ENCODE data around the gene PVALEF. TPM values are rescaled to one million over a fixed set of nuclear protein-coding genes. Genes with fewer than 3 reads are reported as not detected.
A peak's percentile ranks its signal among the peaks of the same experiment; 100 is the strongest.

PVALEF gene
- total and polyA plus RNA-seq, 2 donors (not counting 1 experiment from before 2014, with no cell fraction given): not detected

- H3K4me2 ChIP-seq (ENCODE audit: extremely low read depth, insufficient read depth, low read length): peak overlapping the region; percentile 80
Observed at GRCh38 chr17:81119223-81120148, 45.8 kb upstream of the PVALEF start.

GRCh38 chr17:81120149-81120484, 45.2 kb upstream of the PVALEF start:
- no peaks in the 10 kb centered on the region for H3K27me3 ChIP-seq (ENCODE audit: control insufficient read depth, insufficient read depth, low read length)
- no peak overlapping the region for H3K4me3 ChIP-seq (replicated peaks in 1 of 4; ENCODE audit: control extremely low read depth in 1 of 4, insufficient read depth in 1 of 4, low read depth in 3 of 4, low read length in 4 of 4)
- H3K27ac ChIP-seq (ENCODE audit: insufficient read depth, low read length): no peak overlapping the region
- H3K4me1 ChIP-seq (ENCODE audit: control insufficient read depth, extremely low read depth, insufficient read depth, low read length): no peaks in the 10 kb centered on the region
- no peak overlapping the region for H3K9ac ChIP-seq (ENCODE audit: insufficient read depth, low read length)
- no peaks in the 10 kb centered on the region for H3K79me2 ChIP-seq (ENCODE audit: control insufficient read depth, insufficient read depth, low read length)
- no peak for DNase-seq (ENCODE audit: low read depth in 2 of 2)
- H3K36me3 ChIP-seq (ENCODE audit: control insufficient read depth, insufficient read depth, low read length): no peaks in the 10 kb centered on the region
- no peak overlapping the region for H2AFZ ChIP-seq (ENCODE audit: low read length)
- H4K20me1 ChIP-seq (ENCODE audit: control insufficient read depth, extremely low read depth, insufficient read depth, low read length): no peaks in the 10 kb centered on the region
- no peaks in the 10 kb centered on the region for H3K9me3 ChIP-seq (ENCODE audit: control insufficient read depth, insufficient read depth, low read depth, low read length)
- no peak for TF ChIP-seq EZH2 (IDR thresholded peaks at IDR 0.05; ENCODE audit: low read length, missing control alignments)
- no peak for TF ChIP-seq CTCF (conservative IDR thresholded peaks at IDR 0.05 in 1 of 2, IDR thresholded peaks at IDR 0.05 in 1 of 2; ENCODE audit: low read depth in 1 of 2, low read length in 2 of 2)
- no peak overlapping the region for H3K4me2 ChIP-seq (ENCODE audit: extremely low read depth, insufficient read depth, low read length)

More at GRCh38 chr17:81119223-81120148, 45.8 kb upstream of the PVALEF start:
- Histone ChIP-seq H4K20me1 (ENCODE audit: control insufficient read depth, extremely low read depth, insufficient read depth, low read length) (no peaks in the 10 kb centered on the region), H3K36me3 (ENCODE audit: control insufficient read depth, insufficient read depth, low read length) (no peaks in the 10 kb centered on the region), H3K4me3 (replicated peaks in 1 of 4; ENCODE audit: control extremely low read depth in 1 of 4, insufficient read depth in 1 of 4, low read depth in 3 of 4, low read length in 4 of 4) (peak overlapping the region; percentile 19 to 50 (median 44)), H3K9ac (ENCODE audit: insufficient read depth, low read length) (peak overlapping the region; percentile 59), H3K79me2 (ENCODE audit: control insufficient read depth, insufficient read depth, low read length) (no peaks in the 10 kb centered on the region), H3K27ac (ENCODE audit: insufficient read depth, low read length) (peak overlapping the region; percentile 47), H3K27me3 (ENCODE audit: control insufficient read depth, insufficient read depth, low read length) (no peaks in the 10 kb centered on the region), H3K4me1 (ENCODE audit: control insufficient read depth, extremely low read depth, insufficient read depth, low read length) (no peaks in the 10 kb centered on the region), H3K9me3 (ENCODE audit: control insufficient read depth, insufficient read depth, low read depth, low read length) (no peaks in the 10 kb centered on the region), H2AFZ (ENCODE audit: low read length) (peak overlapping the region; percentile 44)
- peak; percentile 92 to 96 for DNase-seq (ENCODE audit: low read depth in 2 of 2)
- TF ChIP-seq EZH2 (IDR thresholded peaks at IDR 0.05; ENCODE audit: low read length, missing control alignments): no peak
- no peak for TF ChIP-seq CTCF (conservative IDR thresholded peaks at IDR 0.05 in 1 of 2, IDR thresholded peaks at IDR 0.05 in 1 of 2; ENCODE audit: low read depth in 1 of 2, low read length in 2 of 2)

GRCh38 chr17:81120695-81121621, 44.3 kb upstream of the PVALEF start:
- Histone ChIP-seq H3K4me1 (ENCODE audit: control insufficient read depth, extremely low read depth, insufficient read depth, low read length) (no peaks in the 10 kb centered on the region), H2AFZ (ENCODE audit: low read length) (no peak overlapping the region), H4K20me1 (ENCODE audit: control insufficient read depth, extremely low read depth, insufficient read depth, low read length) (no peaks in the 10 kb centered on the region), H3K27me3 (ENCODE audit: control insufficient read depth, insufficient read depth, low read length) (no peaks in the 10 kb centered on the region), H3K4me3 (replicated peaks in 1 of 4; ENCODE audit: control extremely low read depth in 1 of 4, insufficient read depth in 1 of 4, low read depth in 3 of 4, low read length in 4 of 4) (no peak overlapping the region), H3K9ac (ENCODE audit: insufficient read depth, low read length) (no peak overlapping the region), H3K4me2 (ENCODE audit: extremely low read depth, insufficient read depth, low read length) (no peak overlapping the region), H3K9me3 (ENCODE audit: control insufficient read depth, insufficient read depth, low read depth, low read length) (no peaks in the 10 kb centered on the region), H3K27ac (ENCODE audit: insufficient read depth, low read length) (no peak overlapping the region), H3K79me2 (ENCODE audit: control insufficient read depth, insufficient read depth, low read length) (no peaks in the 10 kb centered on the region), H3K36me3 (ENCODE audit: control insufficient read depth, insufficient read depth, low read length) (no peaks in the 10 kb centered on the region)
- no peak for DNase-seq (ENCODE audit: low read depth in 2 of 2)
- TF ChIP-seq EZH2 (IDR thresholded peaks at IDR 0.05; ENCODE audit: low read length, missing control alignments): no peak
- TF ChIP-seq CTCF (conservative IDR thresholded peaks at IDR 0.05 in 1 of 2, IDR thresholded peaks at IDR 0.05 in 1 of 2; ENCODE audit: low read depth in 1 of 2, low read length in 2 of 2): no peak
